ELF-1 (cell line): ENCODE results near the gene EEF1AKMT1.
A peak's percentile ranks its signal among the peaks of the same experiment; 100 is the strongest.

Source experiments
- DNase-seq: peaks from one replicate; pipeline ENCODE4 v3.0.0-alpha.2; 2016; ENCODE audit warnings: low read depth, low spot score

EEF1AKMT1 gene, protein sequence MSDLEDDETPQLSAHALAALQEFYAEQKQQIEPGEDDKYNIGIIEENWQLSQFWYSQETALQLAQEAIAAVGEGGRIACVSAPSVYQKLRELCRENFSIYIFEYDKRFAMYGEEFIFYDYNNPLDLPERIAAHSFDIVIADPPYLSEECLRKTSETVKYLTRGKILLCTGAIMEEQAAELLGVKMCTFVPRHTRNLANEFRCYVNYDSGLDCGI

DNA sequence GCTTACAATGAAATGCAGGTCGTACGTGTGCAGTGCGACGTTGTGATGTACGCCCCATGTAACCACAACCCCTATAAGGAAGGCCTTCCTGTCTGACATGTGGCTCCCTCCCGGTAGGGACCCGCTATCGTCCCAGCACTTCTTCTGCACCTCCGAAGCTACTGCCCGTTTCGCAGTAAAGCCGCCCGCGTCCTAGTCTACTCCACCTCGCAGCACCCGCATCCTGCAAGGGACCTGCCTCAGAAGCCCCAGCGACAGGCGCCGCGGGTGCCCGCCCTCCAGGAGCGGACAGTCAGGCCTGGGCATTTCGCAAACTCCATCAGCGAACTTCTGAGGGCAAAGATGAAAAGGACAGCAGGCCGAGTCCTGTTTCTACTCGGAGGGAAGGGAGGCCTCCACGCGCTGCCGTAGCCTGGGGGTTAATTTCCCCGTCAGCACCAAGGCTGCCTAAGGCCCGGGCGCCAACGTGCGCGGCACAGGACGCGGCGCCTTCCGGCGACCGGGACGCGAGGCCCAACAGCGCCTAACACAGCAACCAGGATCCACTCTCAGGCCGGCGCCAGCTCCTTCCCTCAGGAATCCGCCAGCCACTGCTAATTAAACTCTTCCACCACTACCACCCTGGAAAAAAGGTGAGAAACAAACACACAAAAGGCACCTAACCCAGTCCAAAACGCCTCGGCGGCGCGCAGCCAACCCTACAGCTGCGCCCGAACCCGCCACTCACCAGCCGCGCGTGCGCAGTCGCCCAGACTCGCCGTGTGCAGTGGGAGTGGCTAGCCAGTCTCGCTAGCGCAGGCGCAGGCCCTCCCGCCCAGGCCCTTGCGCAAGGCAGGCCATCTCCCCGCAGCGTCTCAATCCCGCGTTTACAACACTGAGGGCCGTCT lies at the start of gene EEF1AKMT1:
Gene EEF1AKMT1 (minus strand): TSS at position 768 of the 887 bp plus-strand sequence. CDS start 16,363 bp downstream, outside the sequence.
- peak; percentile 96 for DNase-seq

DNA sequence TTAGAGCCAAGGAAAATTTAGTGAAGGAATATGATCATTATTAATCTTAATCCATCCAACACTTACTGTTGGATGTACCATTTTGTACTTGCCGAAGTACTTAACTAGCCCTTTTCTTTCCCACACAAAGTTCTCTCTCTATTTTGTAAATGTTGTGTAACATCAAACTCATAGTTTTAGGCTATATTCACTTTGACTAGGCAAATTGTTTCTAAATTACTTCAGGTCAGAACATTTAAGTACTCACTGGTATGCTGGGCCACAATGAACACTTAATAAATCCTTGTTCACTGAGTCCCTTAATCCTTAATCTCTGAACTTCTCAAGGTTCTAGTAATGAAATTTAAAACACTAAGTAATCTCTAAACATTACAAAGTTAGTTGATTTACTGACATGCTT lies 49.3 kb upstream of the EEF1AKMT1 start:
- DNase-seq = no peak

GRCh38 chr13:20822406-20822805 lies 48.6 kb upstream of the EEF1AKMT1 start:
- DNase-seq = no peak

GRCh38 chr13:20819715-20820114 lies 46.0 kb upstream of the EEF1AKMT1 start:
- DNase-seq = no peak

DNA sequence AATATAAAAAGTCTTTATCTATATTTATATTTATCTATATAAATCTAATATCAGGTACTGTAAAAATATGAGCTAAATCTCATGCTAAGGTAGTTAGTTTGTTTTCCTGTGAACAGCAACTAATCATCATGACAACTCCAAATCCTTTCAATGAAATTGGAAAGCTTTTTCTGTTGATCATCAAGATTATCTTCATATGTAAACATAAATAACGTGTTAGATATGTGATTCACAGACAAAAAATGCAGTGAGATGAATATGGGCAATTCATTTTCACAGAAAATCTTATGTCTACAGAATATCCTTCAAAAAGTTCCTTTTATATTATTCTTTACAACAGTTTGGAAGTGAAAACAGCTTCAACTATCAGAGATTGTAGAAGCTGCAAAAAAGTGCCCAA lies 41.7 kb upstream of the EEF1AKMT1 start:
- no peak for DNase-seq

DNA sequence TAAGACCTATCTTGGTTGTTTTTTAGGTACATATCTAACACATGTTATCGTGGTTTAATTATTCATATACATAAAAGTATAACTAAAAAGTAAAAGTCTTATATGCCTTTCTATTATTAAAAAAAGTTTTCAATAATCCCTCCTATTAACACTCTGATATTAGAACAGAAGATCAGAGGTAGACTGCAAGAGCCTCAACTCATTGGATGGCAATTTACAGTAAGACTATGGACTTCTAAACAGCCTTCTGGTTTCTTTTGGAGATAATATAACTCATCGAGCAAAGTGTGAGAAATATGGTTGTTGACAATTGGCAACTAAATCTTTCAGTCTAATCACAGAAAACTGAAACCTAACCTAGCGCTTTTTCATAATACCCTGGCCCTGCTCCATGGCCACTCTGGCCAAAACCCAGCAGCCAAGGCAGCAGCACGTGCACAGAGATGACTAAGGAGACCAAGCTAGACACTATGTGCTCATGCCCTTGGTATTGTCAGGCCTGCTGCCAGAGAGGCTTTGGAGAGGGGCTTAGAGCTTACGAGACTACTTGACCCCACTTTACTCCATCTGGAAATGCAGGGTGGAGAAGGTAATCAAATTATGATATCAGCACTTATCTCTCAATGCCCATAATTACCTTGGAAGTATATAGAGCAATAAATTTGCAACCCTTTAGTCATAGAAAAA lies 40.6 kb upstream of the EEF1AKMT1 start:
- no peak for DNase-seq

GRCh38 chr13:20812890-20813289 lies 39.1 kb upstream of the EEF1AKMT1 start:
- DNase-seq = no peak

- DNase-seq = no peak
Measured at GRCh38 chr13:20810808-20811207, 37.0 kb upstream of the EEF1AKMT1 start.

- no peak for DNase-seq
Measured at GRCh38 chr13:20808874-20809273, 35.1 kb upstream of the EEF1AKMT1 start.

DNA sequence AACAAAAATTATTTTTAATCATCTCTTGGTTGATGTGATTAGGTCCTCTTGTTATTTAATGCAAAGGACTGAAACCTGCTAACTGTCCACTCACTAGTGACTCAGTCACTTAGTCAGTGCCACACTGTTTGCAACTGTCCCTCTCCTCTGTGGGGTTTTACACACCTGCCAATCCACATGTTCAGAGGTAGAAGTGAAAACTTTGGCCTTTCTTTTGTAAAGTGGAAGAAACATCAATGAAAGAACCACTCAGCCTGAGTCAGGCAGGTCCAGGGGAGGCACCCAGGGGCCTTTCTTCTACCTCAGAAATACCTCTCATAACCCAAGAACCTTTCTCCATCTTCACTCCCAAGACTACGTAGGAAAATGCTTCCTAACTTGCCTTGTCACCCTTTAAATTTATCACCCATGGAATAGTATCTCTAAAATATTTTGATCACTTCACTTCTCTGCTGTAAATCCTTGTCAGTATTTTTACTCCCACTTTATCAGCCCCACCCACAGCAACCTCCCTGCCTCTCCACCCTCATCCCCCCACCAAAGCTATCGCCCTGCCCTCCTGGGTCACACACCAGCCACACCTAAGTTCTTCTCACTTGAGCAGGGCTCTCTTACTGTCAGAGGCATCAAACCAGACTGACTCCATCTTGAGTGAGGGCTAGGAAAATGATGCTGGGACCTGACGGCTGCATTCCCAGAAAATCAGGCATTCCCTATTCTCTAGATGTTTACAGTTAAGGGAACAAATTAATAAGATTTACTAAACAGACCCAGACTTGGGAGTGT lies 29.6 kb upstream of the EEF1AKMT1 start:
- DNase-seq = no peak

DNA sequence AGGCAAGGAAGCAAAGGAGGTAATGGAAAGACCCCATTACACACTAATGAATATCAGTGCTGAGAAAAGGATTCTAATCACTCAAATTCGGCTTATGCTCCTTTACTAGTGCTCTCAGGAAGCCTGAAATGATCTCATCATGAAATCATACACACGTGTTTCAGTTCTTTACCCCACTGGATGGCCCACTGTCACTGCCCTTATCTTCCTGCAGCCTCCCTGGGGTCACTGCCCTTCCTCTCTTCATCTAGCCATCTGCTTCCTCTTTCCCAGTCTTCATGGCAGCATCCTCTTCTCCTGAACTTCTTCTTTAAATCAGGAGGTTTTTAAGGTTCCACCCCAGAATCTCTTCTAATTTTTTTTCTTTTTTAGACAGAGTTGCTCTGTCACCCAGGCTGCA lies 27.9 kb upstream of the EEF1AKMT1 start:
- no peak for DNase-seq

- DNase-seq = no peak
Measured at GRCh38 chr13:20799726-20800416, 26.1 kb upstream of the EEF1AKMT1 start.

GRCh38 chr13:20798027-20798426 lies 24.3 kb upstream of the EEF1AKMT1 start:
- no peak for DNase-seq

- no peak for DNase-seq
Measured at GRCh38 chr13:20796791-20797508, 23.2 kb upstream of the EEF1AKMT1 start.

GRCh38 chr13:20789665-20790064 lies 15.9 kb upstream of the EEF1AKMT1 start:
- no peak for DNase-seq

GRCh38 chr13:20788312-20788711 lies 14.6 kb upstream of the EEF1AKMT1 start:
- DNase-seq = no peak

DNA sequence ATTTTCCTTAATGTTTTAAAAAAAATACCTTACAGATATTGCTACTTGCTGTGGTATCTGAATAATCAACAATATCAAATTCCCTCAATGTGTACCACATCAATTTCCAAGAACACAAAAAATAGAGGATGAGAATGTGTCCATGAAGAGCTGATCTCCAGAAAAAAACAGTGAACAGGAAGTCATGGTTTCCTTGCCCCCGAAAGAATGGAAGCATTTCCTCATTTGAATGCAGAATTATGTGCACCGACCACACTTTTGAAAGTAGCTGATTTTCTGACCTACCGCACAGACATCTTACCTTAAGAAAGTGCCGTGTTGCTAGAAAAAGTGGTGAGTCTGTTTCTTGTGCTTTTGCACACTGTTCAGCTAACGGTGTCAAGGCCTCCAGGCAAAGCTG lies 13.4 kb upstream of the EEF1AKMT1 start:
- DNase-seq = no peak

DNA sequence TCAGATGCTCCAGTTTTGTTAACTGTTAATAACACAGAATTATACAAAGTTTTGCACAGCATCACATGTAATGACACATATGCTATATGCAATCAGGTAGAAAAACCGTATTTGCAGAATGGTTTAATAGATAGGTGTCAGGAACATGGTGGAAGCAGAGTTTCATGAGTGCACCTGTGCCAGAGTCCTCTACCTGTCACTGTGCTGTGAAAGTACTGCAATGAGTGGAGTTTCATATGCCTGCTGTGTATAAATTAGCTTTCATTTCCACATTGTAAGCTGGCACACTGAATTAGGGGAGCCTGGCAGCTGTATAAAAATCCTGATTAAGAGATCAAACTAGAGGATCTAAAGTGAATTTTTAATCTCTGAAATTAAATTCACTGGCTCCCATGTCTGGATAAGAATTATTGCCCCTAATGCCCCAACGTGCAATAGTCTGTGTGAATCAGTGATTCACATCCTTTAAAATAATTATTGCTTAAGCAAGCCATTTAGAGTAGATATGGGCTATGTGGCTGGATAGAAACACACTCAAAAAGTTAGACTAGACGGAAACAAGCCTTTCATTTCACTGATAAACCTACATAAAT lies 8.5 kb upstream of the EEF1AKMT1 start:
- DNase-seq = no peak

GRCh38 chr13:20780317-20780716 lies 6.6 kb upstream of the EEF1AKMT1 start:
- DNase-seq = no peak

- DNase-seq = no peak
Measured at GRCh38 chr13:20779405-20779804, 5.6 kb upstream of the EEF1AKMT1 start.
